Liver (tissue), 3 donors: ENCODE results near the gene RTN4.

Experiments used
- EGR1 ChIP-seq, 2 donors: IDR thresholded peaks; 2 replicates each; pipeline ENCODE4 v1.6.1; 2016 to 2018; ENCODE audit warnings: antibody characterized with exemption in 2 of 2, low read depth in 2 of 2
- GABPA ChIP-seq, 2 donors: IDR thresholded peaks in 1 of 2; conservative IDR thresholded peaks in 1 of 2; 2 replicates each; pipeline ENCODE4 v1.6.1; 2016; ENCODE audit warnings: antibody characterized with exemption in 2 of 2, mild to moderate bottlenecking in 1 of 2, moderate library complexity in 1 of 2
- JUND ChIP-seq, 2 donors: IDR thresholded peaks; 2 replicates each; pipeline ENCODE4 v1.6.1; 2016; ENCODE audit warnings: antibody characterized with exemption in 2 of 2
- RAD21 ChIP-seq, 2 donors: IDR thresholded peaks; 2 replicates each; pipeline ENCODE4 v1.6.1; 2016; ENCODE audit warnings: antibody characterized with exemption in 2 of 2, mild to moderate bottlenecking in 2 of 2
- TAF1 ChIP-seq: conservative IDR thresholded peaks from 2 replicates; pipeline ENCODE4 v1.6.1; 2016; ENCODE audit warnings: antibody characterized with exemption, mild to moderate bottlenecking
- YY1 ChIP-seq: IDR thresholded peaks from 2 replicates; pipeline ENCODE4 v1.6.1; 2016; ENCODE audit warnings: antibody characterized with exemption, mild to moderate bottlenecking
- TF ChIP-seq, protein P1 (sequence below): fragments of 150-350 bp; IDR thresholded peaks from 2 replicates; pipeline ENCODE4 v1.5.1; 2017; ENCODE audit warnings: improper control_type of control experiment, low read depth, low read length; ENCODE audit not compliant: missing input control
- TF ChIP-seq, protein P2 (sequence below): IDR thresholded peaks from 2 replicates; pipeline ENCODE4 v1.6.1; 2016; ENCODE audit warnings: antibody characterized with exemption
- TF ChIP-seq, protein P3 (sequence below): IDR thresholded peaks from 2 replicates; pipeline ENCODE4 v1.6.1; 2016; ENCODE audit warnings: antibody characterized with exemption, mild to moderate bottlenecking
- TF ChIP-seq, protein P4 (sequence below): IDR thresholded peaks from 2 replicates; pipeline ENCODE4 v1.6.1; 2016; ENCODE audit warnings: antibody characterized with exemption
- donor health status: healthy.
- donor health status: healthy.

DNA sequence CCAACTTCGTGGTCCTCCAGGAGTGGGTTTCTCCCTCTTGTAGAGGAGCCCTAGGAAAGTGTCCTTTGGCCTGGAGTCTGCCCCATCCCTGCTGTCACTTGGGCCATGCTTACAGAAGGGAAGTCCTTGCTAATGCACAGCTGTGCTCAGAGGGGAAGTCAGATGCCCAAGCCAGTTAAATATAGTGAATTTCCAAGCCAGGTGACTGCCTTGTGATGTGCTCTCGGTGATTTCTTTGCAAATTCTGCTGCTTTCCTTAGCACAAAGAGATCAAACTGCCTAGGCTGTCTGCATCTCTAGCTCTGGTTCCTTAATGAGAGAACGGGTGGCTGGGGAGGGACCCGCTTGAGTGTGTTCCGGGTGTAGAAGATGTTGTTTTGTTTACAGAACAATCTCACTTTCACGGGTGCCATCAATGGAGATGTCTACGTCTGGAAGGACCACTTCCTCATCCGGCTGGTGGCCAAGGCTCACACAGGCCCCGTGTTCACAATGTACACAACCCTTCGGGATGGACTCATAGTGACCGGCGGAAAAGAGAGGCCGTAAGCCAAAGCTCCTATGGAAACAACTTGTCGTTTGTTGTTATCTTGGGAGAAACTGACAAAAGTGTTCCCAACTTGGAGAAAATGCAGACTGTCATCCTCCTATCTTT is 91.4 kb downstream of the RTN4 start:
- TF ChIP-seq, protein P1, sequence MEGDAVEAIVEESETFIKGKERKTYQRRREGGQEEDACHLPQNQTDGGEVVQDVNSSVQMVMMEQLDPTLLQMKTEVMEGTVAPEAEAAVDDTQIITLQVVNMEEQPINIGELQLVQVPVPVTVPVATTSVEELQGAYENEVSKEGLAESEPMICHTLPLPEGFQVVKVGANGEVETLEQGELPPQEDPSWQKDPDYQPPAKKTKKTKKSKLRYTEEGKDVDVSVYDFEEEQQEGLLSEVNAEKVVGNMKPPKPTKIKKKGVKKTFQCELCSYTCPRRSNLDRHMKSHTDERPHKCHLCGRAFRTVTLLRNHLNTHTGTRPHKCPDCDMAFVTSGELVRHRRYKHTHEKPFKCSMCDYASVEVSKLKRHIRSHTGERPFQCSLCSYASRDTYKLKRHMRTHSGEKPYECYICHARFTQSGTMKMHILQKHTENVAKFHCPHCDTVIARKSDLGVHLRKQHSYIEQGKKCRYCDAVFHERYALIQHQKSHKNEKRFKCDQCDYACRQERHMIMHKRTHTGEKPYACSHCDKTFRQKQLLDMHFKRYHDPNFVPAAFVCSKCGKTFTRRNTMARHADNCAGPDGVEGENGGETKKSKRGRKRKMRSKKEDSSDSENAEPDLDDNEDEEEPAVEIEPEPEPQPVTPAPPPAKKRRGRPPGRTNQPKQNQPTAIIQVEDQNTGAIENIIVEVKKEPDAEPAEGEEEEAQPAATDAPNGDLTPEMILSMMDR = no peak
- TF ChIP-seq, protein P2, sequence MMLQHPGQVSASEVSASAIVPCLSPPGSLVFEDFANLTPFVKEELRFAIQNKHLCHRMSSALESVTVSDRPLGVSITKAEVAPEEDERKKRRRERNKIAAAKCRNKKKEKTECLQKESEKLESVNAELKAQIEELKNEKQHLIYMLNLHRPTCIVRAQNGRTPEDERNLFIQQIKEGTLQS = no peak
- TF ChIP-seq RAD21 (IDR thresholded peaks at IDR 0.05) = no peak
- TF ChIP-seq JUND (IDR thresholded peaks at IDR 0.05) = no peak
- TF ChIP-seq, protein P3, sequence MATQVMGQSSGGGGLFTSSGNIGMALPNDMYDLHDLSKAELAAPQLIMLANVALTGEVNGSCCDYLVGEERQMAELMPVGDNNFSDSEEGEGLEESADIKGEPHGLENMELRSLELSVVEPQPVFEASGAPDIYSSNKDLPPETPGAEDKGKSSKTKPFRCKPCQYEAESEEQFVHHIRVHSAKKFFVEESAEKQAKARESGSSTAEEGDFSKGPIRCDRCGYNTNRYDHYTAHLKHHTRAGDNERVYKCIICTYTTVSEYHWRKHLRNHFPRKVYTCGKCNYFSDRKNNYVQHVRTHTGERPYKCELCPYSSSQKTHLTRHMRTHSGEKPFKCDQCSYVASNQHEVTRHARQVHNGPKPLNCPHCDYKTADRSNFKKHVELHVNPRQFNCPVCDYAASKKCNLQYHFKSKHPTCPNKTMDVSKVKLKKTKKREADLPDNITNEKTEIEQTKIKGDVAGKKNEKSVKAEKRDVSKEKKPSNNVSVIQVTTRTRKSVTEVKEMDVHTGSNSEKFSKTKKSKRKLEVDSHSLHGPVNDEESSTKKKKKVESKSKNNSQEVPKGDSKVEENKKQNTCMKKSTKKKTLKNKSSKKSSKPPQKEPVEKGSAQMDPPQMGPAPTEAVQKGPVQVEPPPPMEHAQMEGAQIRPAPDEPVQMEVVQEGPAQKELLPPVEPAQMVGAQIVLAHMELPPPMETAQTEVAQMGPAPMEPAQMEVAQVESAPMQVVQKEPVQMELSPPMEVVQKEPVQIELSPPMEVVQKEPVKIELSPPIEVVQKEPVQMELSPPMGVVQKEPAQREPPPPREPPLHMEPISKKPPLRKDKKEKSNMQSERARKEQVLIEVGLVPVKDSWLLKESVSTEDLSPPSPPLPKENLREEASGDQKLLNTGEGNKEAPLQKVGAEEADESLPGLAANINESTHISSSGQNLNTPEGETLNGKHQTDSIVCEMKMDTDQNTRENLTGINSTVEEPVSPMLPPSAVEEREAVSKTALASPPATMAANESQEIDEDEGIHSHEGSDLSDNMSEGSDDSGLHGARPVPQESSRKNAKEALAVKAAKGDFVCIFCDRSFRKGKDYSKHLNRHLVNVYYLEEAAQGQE = no peak
- TF ChIP-seq, protein P4, sequence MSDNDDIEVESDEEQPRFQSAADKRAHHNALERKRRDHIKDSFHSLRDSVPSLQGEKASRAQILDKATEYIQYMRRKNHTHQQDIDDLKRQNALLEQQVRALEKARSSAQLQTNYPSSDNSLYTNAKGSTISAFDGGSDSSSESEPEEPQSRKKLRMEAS = no peak
- no peak for TF ChIP-seq GABPA (IDR thresholded peaks at IDR 0.05 in 1 of 2, conservative IDR thresholded peaks at IDR 0.05 in 1 of 2)
- TF ChIP-seq EGR1 (IDR thresholded peaks at IDR 0.05; ENCODE audit: low read depth in 2 of 2) = no peak
- no peak for TF ChIP-seq YY1
- no peak for TF ChIP-seq TAF1
